SW 1271 (cell line): ENCODE results near the gene FBXO47.
A peak's percentile ranks its signal among the peaks of the same experiment; 100 is the strongest.

Experiments
- DNase-seq, 2 experiments: peaks; one replicate each; lab custom pipeline; 2025; lab: John Stamatoyannopoulos, UW

The FBXO47 gene

DNA sequence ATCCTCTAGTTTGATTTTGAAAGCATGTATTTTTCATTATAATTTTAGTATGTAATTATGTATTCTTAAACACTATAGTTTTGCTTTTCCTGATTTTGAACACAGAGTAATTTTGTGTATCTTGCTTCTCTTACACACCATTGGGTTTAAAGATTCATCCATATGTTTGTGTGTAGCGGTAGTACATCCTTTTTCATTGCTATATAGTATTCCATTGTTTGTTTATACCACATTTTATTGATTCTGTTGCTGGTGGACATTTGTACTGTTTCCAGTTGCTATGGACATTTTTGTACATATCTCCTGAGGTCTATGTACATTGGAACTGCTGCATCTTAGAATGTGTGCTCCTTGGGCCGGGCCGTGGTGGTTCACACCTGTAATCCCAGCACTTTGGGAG, 62.3 kb downstream of the FBXO47 start:
- no peak for DNase-seq

DNA sequence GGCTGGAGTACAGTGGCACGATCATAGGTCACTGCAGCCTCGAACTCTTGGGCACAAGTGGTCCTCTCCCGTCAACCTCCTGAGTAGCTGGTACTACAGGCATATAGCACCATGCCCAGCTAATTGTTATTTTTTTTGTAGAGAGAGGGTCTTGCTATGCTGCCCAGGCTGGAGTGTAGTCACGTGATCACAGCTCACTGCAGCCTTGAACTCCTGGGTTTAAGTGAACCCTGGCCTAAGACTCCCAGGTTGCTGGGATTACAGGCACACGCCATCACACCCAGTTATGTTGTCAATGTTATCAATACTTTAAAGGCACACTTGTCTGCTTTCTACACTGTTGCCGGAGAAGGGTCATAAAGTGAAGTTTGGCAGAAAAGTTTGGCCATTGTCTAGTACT, 63.8 kb downstream of the FBXO47 start:
- no peak for DNase-seq

DNA sequence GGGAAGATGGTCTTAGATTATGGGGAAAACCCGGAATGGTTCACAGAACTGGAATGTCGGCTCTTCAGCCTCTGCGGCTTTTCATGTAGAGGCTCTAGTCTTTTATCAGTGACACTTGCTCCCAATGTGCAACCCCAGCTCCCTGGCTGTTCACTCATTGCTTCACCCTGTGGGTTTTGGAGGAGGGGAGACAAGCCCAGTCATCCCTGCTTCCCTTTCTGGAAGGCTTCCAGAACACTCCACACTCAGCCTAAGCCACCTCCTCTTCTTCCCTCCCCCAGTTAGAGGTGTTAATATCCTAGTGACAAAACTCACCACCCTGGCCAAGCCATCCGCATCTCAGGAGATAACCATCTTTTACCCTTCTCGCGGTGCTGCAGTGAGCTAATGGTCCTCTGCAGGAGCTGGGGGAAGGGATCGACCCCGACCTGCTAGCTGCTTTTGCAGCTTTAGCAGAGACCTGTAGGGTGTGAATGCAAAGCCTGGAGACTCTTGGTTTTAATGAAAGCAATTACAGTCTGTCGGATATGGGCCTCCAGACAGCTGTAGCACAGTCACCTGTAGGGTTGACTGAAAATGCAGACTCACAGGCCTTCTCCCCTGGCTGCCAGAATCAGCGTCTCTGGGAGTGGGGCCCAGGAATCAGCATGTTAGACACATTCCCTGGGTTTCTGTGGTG, 66.1 kb downstream of the FBXO47 start:
- peak; percentile 63 to 72 for DNase-seq

GRCh38 chr17:38899421-38899820, 67.8 kb downstream of the FBXO47 start:
- DNase-seq = no peak

GRCh38 chr17:38898812-38899348, 68.3 kb downstream of the FBXO47 start:
- no peak for DNase-seq

- DNase-seq = no peak
Observed at GRCh38 chr17:38898291-38898679, 68.9 kb downstream of the FBXO47 start.

DNA sequence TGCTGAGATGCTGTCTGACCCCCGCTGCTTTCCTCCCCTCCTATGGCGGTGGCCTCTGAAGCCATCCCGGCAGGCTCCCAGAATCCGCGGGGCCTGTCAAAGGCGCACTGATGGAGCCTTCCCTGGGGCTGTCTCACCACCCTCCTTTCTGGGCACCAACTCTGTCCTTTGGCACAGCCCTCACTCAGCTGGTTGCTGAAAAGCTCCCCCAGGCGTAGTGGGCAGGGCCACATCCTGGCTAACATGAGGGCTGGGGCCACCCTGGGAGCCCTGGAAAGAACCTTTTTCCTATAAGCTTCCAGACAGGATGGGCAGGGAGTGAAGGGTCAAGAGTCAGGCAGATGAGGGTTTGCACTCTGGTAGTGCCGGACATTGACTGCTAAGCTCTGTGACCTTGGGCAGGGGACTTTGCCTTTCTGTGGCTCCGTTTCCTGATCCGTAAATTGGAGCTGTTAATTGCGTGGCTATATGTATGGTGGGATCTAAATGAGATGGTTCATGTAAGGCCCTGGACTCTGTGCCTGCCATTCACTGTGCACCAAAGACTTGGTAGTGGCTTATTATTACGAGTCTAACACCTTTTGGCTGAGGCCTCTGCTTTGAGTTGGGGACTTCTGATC, 69.4 kb downstream of the FBXO47 start:
- no peak for DNase-seq

DNA sequence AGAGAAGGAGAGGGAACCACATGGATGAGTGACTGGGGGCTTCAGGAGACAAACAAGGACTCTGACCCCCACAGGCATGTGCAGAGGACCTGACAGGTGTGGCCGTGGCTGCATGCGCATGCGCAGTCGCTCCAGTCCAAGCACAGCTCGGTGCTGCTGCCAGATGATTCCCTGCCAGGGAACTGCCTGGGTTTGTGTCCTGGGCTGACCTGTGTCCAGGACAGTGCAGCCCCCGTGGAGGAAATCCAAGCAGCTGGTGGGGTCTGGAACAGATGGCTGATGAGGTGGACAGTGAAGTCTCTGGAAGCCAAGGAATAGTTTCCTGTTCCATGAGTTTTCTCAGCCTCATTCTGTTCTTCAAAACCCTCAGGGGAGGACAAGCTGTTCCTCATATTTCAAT, 70.0 kb downstream of the FBXO47 start:
- no peak for DNase-seq

DNA sequence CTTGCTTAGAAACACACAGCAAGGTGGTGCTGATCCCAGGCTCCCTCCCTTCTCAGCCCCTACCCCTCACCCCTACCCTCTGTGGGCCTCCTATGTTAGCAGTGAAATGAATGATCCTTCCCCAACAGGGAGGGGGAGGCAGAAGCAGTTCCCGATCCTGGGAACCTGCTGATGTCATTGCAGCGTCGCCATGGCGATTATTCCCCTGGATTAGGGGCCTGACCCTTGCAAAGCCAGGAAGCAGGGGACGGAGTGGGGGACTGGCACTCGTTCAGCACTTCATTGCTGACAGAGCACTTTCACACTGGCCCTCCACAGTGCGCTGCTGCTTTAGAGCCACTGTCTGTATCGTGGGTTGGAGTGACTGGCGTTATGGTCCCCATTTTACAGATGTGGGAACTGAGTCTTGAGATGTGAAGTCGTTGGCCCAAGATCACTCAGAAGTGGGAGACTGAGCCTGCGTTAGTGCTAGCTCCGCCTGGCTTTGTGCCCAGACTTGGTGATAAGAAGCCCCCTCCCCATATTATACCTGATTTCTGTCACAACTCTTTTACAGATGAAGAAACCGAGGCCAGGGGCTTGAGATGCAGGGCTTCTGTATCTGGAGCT, 70.8 kb downstream of the FBXO47 start:
- DNase-seq = no peak

DNA sequence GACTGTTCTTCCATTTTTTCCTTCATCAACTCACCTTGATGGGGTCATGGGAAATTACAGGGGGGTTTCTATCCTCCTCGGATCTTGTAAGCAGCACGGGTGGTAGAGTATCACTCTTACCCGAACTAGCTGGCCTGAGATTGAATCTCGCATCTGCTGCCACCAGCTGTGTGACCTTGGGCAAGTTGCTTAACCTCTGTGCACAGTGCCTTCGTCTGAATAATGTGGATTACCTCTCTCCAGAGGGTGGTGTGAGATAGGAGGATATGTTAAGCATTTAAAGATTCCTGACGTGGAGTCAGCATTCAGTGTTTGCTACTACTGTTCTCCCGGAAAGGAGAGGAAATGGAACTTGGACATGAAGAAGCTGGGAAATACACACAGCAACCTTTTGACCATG, 72.9 kb downstream of the FBXO47 start:
- no peak for DNase-seq

DNA sequence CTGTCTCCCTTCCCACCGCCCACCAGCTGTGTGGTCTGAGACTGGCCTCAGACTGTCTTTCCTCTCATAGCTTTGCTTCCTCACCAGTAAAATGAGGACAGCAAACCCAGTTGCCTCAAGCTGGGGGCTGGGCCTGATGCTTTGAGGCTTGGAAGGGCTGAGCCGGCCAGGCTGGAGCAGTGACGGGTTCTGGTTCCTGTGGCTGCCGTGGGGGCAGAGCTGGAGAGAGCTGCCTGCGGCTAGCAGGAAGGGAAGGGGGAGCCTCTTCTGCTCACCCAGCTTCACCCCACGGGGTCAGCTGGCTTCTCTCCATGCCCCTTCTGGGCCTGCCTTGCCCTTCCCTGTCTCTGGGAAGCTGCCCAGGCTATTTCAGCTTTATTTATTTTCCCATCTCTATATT, 73.6 kb downstream of the FBXO47 start:
- no peak for DNase-seq

- no peak for DNase-seq
Observed at GRCh38 chr17:38893113-38893512, 74.1 kb downstream of the FBXO47 start.

DNA sequence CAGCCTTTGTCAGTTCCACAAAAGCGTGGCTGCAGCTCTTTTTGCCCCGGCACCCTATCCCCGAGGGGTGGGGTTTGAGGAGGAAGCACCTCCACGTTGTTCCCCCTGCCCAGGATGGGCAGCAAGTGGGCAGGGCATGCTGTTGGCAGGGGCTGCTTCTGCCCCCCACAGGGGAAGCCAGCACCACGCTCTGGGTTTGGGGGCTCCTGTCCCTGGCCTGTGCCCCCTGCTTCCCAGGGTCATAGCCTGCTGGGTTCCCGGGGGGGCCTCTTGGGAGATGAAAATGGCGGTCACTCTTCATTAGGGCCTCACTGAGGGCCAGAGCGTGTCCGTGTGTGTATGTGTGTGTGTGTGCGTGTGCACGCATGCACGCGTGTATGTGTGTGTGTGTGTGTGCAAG, 74.6 kb downstream of the FBXO47 start:
- DNase-seq = no peak

DNA sequence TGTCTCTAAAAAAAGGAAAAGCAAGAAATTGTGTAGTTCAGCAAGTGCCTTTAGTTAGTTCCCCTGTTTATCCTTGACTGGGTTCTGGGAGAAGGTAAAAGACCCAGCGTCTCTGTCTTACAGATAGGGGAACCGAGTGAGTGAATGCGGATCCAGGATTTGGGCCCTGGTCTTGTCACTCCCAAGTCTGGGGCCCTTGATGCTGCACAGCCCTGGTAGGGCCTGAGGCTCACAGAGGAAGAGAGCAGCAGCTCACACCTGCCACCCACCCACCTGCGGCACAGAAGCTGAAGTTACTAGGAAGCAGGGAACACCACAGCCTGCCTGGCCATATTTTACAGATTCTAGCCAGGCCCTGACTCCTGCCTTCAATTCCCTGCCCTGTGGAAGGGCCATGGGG, 75.1 kb downstream of the FBXO47 start:
- DNase-seq = no peak

- no peak for DNase-seq
Observed at GRCh38 chr17:38891441-38891840, 75.8 kb downstream of the FBXO47 start.

DNA sequence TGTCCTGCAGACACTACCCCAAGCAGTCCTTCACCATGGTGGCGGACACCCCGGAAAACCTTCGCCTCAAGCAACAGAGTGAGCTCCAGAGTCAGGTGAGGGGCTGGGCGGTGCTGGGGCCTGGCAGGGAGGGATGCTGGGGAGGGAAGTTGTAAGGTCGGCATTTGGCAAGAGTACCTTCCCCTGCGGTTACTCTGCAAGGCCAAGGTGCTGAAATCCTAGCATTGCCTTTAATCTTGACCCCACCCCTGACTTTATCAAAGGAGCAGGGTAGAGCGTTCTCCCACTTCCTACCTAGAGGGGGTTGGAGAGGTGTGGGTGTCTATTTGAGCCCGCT, 76.8 kb downstream of the FBXO47 start:
- no peak for DNase-seq

DNA sequence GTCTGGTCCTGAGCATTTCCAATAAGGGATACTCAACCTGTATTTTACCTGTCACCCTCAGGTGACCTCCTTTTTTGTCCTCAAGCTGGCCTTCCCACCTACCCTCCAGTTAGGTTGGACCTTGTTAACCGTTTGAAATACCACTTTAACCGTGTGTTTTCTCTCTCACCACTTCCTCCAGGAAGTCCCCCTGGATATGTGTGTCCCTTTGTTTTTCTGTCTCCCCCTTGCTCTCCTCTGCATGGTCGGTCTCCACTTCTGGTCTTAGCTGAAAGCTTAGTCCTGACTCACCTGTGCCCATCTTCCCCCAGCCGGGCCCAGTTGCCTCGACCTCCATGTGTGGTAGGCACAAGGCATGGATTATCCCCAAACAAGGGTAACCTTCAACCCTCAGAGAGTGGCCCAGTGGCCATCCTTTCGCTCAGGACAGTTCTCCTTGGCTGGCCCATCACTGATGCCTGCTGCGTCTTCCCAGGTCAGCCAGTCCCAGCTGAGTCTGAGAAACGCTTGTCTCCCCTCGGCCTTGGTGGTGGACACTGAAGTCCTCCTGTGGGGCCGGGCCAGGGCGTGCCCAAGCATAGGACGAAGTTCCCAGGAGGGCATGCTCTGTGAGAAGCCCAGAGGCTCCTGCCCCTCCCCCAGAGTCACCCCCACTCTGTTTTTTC, 77.3 kb downstream of the FBXO47 start:
- DNase-seq = no peak

DNA sequence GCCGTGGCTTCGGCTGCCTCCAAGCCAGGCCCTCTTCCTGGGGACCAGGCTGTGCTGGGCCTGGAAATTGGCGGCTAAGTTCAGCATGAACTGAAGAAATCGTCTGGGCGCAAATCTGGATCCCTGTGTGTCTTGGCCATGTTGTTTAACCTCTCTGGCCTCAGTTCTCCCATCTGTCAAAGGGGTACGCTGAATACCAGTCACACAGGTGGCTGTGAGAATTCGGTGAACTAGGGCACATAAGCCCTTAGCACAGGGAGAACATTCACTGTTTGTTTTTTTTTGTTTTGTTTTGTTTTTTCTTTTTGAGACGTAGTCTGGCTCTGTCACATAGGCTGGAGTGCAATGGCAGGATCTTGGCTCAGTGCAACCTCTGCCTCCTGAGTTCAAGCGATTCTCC, 78.4 kb downstream of the FBXO47 start:
- no peak for DNase-seq

DNA sequence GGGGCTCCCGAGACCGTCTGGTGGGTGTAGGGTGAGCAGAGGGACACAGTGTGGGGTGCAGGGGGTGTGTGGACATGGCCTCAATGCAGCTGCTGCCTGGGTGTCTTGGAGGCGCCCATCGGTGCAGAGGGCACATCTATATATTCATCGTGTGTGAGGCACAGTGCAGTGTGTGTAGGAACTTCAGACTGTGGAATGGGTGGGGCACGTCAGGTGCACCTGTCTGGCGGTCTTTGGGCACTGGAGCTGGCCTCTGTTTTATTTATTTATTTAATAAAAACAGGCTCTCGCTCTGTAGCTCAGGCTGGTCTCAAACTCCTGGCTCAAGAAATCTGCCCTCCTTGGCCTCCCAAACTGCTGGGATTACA, 80.6 kb downstream of the FBXO47 start:
- DNase-seq = no peak
